SU-DHL-6 (cell line): ENCODE measurements around the gene CUL1.

Experiments
- H2AFZ ChIP-seq: fragments of 200-600 bp; sonication (generic); 2 replicates; pipeline ENCODE4 v1.6.1; 2014; ENCODE audit warnings: low read depth, mild to moderate bottlenecking, moderate library complexity, mixed read lengths, antibody characterized with exemption, low read length; ENCODE audit not compliant: severe bottlenecking
- H3F3A ChIP-seq: fragments of 200-600 bp; shearing (Covaris generic); 2 replicates; pipeline ENCODE4 v1.6.0; 2016; ENCODE audit warnings: antibody characterized with exemption, mild to moderate bottlenecking; ENCODE audit not compliant: insufficient read depth
- H3K27ac ChIP-seq: fragments of 200-600 bp; sonication (generic); 2 replicates; pipeline ENCODE4 v1.5.1; 2016; ENCODE audit warnings: low read depth, mild to moderate bottlenecking, low read length, moderate library complexity, mixed read lengths
- H3K27me3 ChIP-seq: fragments of 200-600 bp; sonication (generic), shearing (Covaris generic); 2 replicates; pipeline ENCODE4 v1.6.0; 2014; ENCODE audit warnings: mild to moderate bottlenecking, low read length
- H3K36me3 ChIP-seq: fragments of 200-600 bp; sonication (generic); 2 replicates; pipeline ENCODE4 v1.6.1; 2014; ENCODE audit warnings: mild to moderate bottlenecking, low read length, mixed read lengths
- H3K4me2 ChIP-seq: fragments of 300-600, 200-600 bp; shearing (Covaris generic), sonication (generic); 2 replicates; pipeline ENCODE4 v1.6.0; 2014; ENCODE audit warnings: low read length, low read depth, mild to moderate bottlenecking; ENCODE audit not compliant: poor library complexity, severe bottlenecking
- H3K4me3 ChIP-seq: fragments of 200-600 bp; sonication (generic); 2 replicates; pipeline ENCODE4 v1.5.1; 2014; ENCODE audit warnings: antibody characterized with exemption, low read length, mild to moderate bottlenecking, mixed read lengths; ENCODE audit not compliant: insufficient read depth, poor library complexity, severe bottlenecking
- H3K79me2 ChIP-seq: fragments of 200-600 bp; sonication (generic); 2 replicates; pipeline ENCODE4 v1.6.1; 2014; ENCODE audit warnings: mild to moderate bottlenecking, low read length, moderate library complexity; ENCODE audit not compliant: insufficient read depth
- H3K9ac ChIP-seq: fragments of 200-600 bp; sonication (generic); 2 replicates; pipeline ENCODE4 v1.7.0; 2014; ENCODE audit warnings: mild to moderate bottlenecking, low read length
- H3K9me2 ChIP-seq: fragments of 200-600 bp; sonication (generic); replicated peaks from 2 replicates; pipeline ENCODE4 v1.6.1; 2014; ENCODE audit warnings: low read length; ENCODE audit not compliant: insufficient read depth
- H3K9me3 ChIP-seq: fragments of 200-600 bp; sonication (generic); 2 replicates; pipeline ENCODE4 v1.6.1; 2014; ENCODE audit warnings: low read length, mixed read lengths; ENCODE audit not compliant: insufficient read depth
- H4K20me1 ChIP-seq: fragments of 200-600 bp; sonication (generic); 2 replicates; pipeline ENCODE4 v1.6.1; 2014; ENCODE audit warnings: low read depth, mild to moderate bottlenecking, antibody characterized with exemption, low read length, moderate library complexity, mixed read lengths
- CTCF ChIP-seq: fragments of 200-600 bp; sonication (generic); IDR thresholded peaks from one replicate; pipeline ENCODE4 v1.5.1; 2017; ENCODE audit warnings: antibody characterized with exemption, mild to moderate bottlenecking, low read length, moderate library complexity; ENCODE audit not compliant: insufficient read depth, poor library complexity, severe bottlenecking
- EZH2phosphoT487 ChIP-seq: fragments of 200-600 bp; sonication (generic), shearing (Covaris generic); conservative IDR thresholded peaks from 2 replicates; pipeline ENCODE4 v1.6.1; 2018; ENCODE audit warnings: mild to moderate bottlenecking, antibody characterized with exemption, low read length, moderate library complexity, mixed read lengths

The CUL1 gene

GRCh38 chr7:148711191-148712102 lies 12.7 kb downstream of the CUL1 start:
- Histone ChIP-seq H3K27me3 (no peaks in the 10 kb centered on the region), H3K9me2 (no peaks in the 10 kb centered on the region), H3K79me2 (peaks cover 99% of the 10 kb centered on the region), H3K9me3 (no peaks in the 10 kb centered on the region), H4K20me1 (peaks cover 71% of the 10 kb centered on the region), H2AFZ (no peak overlapping the region), H3F3A (peaks cover 10% of the 10 kb centered on the region; the same call in 1 of the 2 replicates), H3K27ac (no peak overlapping the region), H3K4me3 (no peak overlapping the region), H3K36me3 (no peaks in the 10 kb centered on the region), H3K9ac (no peak overlapping the region), H3K4me2 (no peak overlapping the region)
- TF ChIP-seq EZH2phosphoT487 (no peak), CTCF (no peak)

- Histone ChIP-seq H3F3A (peaks cover 10% of the 10 kb centered on the region; the same call in 1 of the 2 replicates), H2AFZ (no peak overlapping the region)
These were observed 14.1 kb downstream of the CUL1 start for GRCh38 chr7:148712678-148713329.

GRCh38 chr7:148714498-148714897 lies 15.8 kb downstream of the CUL1 start:
- Histone ChIP-seq H3K79me2 (peaks cover 99% of the 10 kb centered on the region), H3K4me2 (no peak overlapping the region), H3K4me3 (no peak overlapping the region), H2AFZ (no peak overlapping the region), H4K20me1 (peaks cover 62% of the 10 kb centered on the region), H3K36me3 (no peaks in the 10 kb centered on the region), H3K27me3 (no peaks in the 10 kb centered on the region), H3F3A (peaks cover 10% of the 10 kb centered on the region; the same call in 1 of the 2 replicates), H3K9me2 (no peaks in the 10 kb centered on the region), H3K9me3 (no peaks in the 10 kb centered on the region), H3K27ac (no peak overlapping the region), H3K9ac (no peak overlapping the region)
- TF ChIP-seq EZH2phosphoT487 (no peak), CTCF (no peak)

More at GRCh38 chr7:148712678-148713329, 14.1 kb downstream of the CUL1 start:
- H3K4me2 ChIP-seq = no peak overlapping the region
- H3K27me3 ChIP-seq = no peaks in the 10 kb centered on the region
- no peak overlapping the region for H3K9ac ChIP-seq
- TF ChIP-seq CTCF = no peak
- TF ChIP-seq EZH2phosphoT487 = no peak
- no peaks in the 10 kb centered on the region for H3K9me3 ChIP-seq
- H3K36me3 ChIP-seq = no peaks in the 10 kb centered on the region
- no peak overlapping the region for H3K4me3 ChIP-seq
- H3K79me2 ChIP-seq = peaks cover 99% of the 10 kb centered on the region
- no peaks in the 10 kb centered on the region for H3K9me2 ChIP-seq
- H4K20me1 ChIP-seq = peaks cover 66% of the 10 kb centered on the region
- no peak overlapping the region for H3K27ac ChIP-seq
